Liver (tissue), 5 donors: ENCODE measurements around the gene DZANK1. TPM values are rescaled to one million over a fixed set of nuclear protein-coding genes. Genes with fewer than 3 reads are reported as not detected.

Experiments used
- polyA plus RNA-seq, 2 donors: library from polyadenylated mRNA; stranded (reverse) in 1 of 2; unstranded in 1 of 2; fragments of 200-250 nt in 1 of 2; fragments of >200 nt in 1 of 2; fragmentation: Nextera tagmentation in 1 of 2; extraction: Ambion mirVana in 1 of 2; gene quantifications; one replicate each; pipeline versions ENCODE4 v1.2.1 to v1.2.3, GENCODE V29; 2013 to 2015
- small RNA-seq: library from RNA; depleted of rRNA; stranded (forward); fragments of <200 nt; gene quantifications from one replicate; pipeline ENCODE3, GENCODE V24; 2014
- total RNA-seq, 2 donors: library from RNA; depleted of rRNA; stranded (reverse); fragments of >200 nt; gene quantifications; one replicate each; pipeline ENCODE4 v1.2.3, GENCODE V29; 2014
- donor health status: healthy.
- donor health status: healthy.
- donor health status: healthy.

Gene DZANK1
- total and polyA plus RNA-seq, 4 donors: 0.19 to 0.84 (median 0.31) TPM

Small RNAs within 50 kb of the gene (small RNA-seq; reads per million reads assigned to genes)
- gene MIR3192: not detected
- not detected for gene RNA5SP476

Other genes with a start within 250 kb of the DZANK1 start
- 1 to 10 TPM; 8.4 to 9.5 TPM for gene ZNF133, start 178.5 kb downstream of the DZANK1 start, total RNA-seq
- 1 to 10 TPM; 3.4 to 3.6 TPM for gene ZNF133, start 178.5 kb downstream of the DZANK1 start, polyA plus RNA-seq
- gene POLR3F, start 360 bp upstream of the DZANK1 start, total RNA-seq: 1 to 10 TPM; 3.3 to 9.8 TPM
- 1 to 10 TPM; 2.5 to 3.1 TPM for gene POLR3F, start 360 bp upstream of the DZANK1 start, polyA plus RNA-seq
- gene RBBP9, start 30.2 kb upstream of the DZANK1 start, total RNA-seq: 1 to 10 TPM; 7.2 to 9.5 TPM
- 1 to 10 TPM; 6.4 to 6.8 TPM for gene RBBP9, start 30.2 kb upstream of the DZANK1 start, polyA plus RNA-seq
- 10 to 100 TPM; 36.5 to 54.3 TPM for gene SEC23B, start 40.9 kb upstream of the DZANK1 start, total RNA-seq
- 10 to 100 TPM; 12.8 to 33.2 TPM for gene SEC23B, start 40.9 kb upstream of the DZANK1 start, polyA plus RNA-seq
- gene SMIM26, start 100.4 kb upstream of the DZANK1 start, total RNA-seq: 10 to 100 TPM; 37.4 to 52.6 TPM
- gene SMIM26, start 100.4 kb upstream of the DZANK1 start, polyA plus RNA-seq: 100 to 1,000 TPM in 1 of 2 donors, 10 to 100 TPM in 1; 56.3 to 142 TPM
- 10 to 100 TPM in 1 of 2 donors, 1 to 10 TPM in 1; 7.8 to 11.3 TPM for gene DTD1, start 121.0 kb upstream of the DZANK1 start, total RNA-seq
- 10 to 100 TPM in 1 of 2 donors, 1 to 10 TPM in 1; 9.4 to 10.8 TPM for gene DTD1, start 121.0 kb upstream of the DZANK1 start, polyA plus RNA-seq